Activated T-helper 17 cell treated with anti-CD3 and anti-CD28 coated beads, Interleukin-2, amount 50 U/mL, for 72 hours (primary cell): Measurements from ENCODE around the gene MAN1C1. TPM values are rescaled to one million over a fixed set of nuclear protein-coding genes. Genes with fewer than 3 reads are reported as not detected.

Experiments used
- ATAC-seq: fragments of 150-1000 bp; cut with Tn5 transposase; replicated peaks from 2 replicates; pipeline ENCODE4 v1.10.0; 2021; ENCODE audit warnings: mild to moderate bottlenecking, moderate library complexity
- H3K27ac Mint-ChIP-seq: one replicate; pipeline ENCODE4 v1.8.0; 2022; ENCODE audit warnings: mixed read lengths
- H3K27me3 Mint-ChIP-seq: one replicate; pipeline ENCODE4 v1.8.0; 2022; ENCODE audit warnings: mixed read lengths
- H3K36me3 Mint-ChIP-seq: one replicate; pipeline ENCODE4 v1.8.0; 2022; ENCODE audit warnings: low read depth, mild to moderate bottlenecking, mixed read lengths
- H3K4me1 Mint-ChIP-seq: one replicate; pipeline ENCODE4 v1.8.0; 2022; ENCODE audit warnings: mixed read lengths
- H3K4me3 Mint-ChIP-seq: one replicate; pipeline ENCODE4 v1.8.0; 2022; ENCODE audit warnings: mild to moderate bottlenecking, mixed read lengths
- H3K9me3 Mint-ChIP-seq: one replicate; pipeline ENCODE4 v1.8.0; 2022; ENCODE audit warnings: mixed read lengths
- total RNA-seq, 2 donors: library from RNA; stranded (reverse); gene quantifications; one replicate each; pipeline ENCODE4 v1.2.3, GENCODE V29; 2022

The MAN1C1 gene
- total RNA-seq, 2 donors from 2014 or later, result 6.2 to 7.7 TPM

DNA sequence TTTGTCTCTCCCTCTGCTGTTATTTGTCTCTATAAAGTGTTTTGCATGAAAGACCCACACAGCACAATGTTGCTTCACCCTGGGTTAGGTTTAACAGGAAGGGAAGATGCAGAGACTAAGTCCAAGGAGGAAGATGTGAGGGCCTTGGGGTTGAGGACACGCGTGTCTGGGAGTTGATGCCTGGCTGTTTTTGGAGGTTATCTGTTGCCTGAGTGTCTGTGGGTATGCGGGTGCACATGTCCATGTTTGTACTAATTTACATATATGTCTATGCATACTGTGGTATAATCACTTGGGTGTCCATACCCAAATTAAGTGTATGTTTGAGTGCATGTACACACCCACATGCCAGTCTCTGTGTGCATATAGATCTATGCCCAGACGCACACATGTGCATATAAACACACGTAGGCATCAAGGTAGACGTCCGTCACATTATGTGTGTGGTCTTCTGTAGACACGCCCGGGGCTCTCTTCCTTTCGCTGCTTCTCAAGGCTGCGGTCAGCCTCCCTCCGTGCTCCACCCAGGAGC, 962 bp upstream of the MAN1C1 start:
- Mint-ChIP-seq H3K36me3 (no peaks in the 10 kb centered on the region), H3K27ac (no peak overlapping the region), H3K9me3 (no peaks in the 10 kb centered on the region), H3K4me1 (peaks cover 24% of the 10 kb centered on the region), H3K27me3 (peaks cover 15% of the 10 kb centered on the region), H3K4me3 (peak overlapping the region; percentile 9)
- ATAC-seq, result peak; percentile 1

DNA sequence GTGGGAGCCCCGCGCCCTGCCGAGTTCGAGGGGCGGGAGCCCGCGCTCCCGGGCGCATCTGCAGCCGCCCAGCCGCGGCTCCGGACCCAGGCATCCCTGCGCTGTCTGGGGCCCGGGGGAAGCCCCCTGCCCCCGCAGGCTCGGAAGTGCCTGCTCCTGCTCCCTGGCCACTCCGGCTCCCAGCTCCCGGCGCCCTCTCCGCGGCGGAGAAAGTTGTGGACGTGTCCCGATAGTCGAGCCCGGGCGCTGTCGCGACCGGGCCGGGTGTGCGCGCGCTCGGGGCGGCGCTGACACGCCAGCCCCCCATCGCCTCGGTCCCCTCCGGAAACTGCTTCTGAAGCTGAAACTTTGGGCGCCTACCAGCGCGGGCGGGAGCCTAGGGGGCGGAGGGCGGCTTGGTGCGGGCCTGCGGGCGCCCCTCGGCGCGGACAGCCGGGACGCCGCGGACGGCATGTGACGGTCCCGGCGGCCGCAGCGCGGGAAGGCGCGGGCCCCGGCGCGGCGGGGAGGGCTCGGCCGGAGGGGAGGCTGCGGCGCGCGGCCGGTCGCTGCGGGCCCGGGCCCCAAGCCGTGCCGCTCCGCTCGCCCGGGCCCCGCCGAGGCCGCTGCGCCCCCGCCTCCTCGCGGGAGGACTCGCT, 515 bp downstream of the MAN1C1 start:
- H3K9me3 Mint-ChIP-seq, result no peaks in the 10 kb centered on the region
- peaks cover 33% of the 10 kb centered on the region for H3K4me1 Mint-ChIP-seq
- H3K4me3 Mint-ChIP-seq, result peak overlapping the region; percentile 89
- H3K27me3 Mint-ChIP-seq, result peaks cover 9% of the 10 kb centered on the region
- no peak for ATAC-seq
- no peak overlapping the region for H3K27ac Mint-ChIP-seq
- H3K36me3 Mint-ChIP-seq, result no peaks in the 10 kb centered on the region

DNA sequence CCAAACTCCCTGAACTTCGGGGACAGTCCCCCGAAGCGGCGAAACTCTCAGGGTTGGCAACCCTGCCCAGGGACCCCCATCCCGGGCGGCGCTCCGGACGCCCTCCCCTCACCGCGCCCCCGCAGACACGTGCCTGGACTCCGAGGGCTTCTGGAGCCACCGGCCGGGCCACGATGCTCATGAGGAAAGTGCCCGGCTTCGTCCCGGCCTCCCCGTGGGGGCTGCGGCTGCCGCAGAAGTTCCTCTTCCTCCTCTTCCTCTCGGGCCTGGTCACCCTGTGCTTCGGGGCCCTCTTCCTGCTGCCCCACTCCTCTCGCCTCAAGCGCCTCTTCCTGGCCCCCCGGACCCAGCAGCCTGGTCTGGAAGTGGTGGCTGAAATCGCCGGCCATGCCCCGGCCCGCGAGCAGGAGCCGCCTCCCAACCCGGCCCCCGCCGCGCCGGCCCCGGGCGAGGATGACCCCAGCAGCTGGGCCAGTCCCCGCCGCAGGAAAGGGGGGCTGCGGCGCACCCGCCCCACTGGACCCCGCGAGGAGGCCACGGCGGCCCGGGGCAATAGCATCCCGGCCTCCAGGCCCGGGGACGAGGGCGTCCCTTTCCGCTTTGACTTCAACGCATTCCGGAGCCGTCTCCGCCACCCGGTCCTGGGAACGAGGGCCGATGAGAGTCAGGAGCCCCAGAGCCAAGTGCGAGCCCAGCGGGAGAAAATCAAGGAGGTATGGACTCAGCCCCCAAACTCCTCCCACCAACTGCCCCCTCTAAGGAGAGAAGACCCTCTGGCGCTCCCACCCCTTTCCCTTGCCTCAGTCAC, 1.2 kb downstream of the MAN1C1 start:
- Mint-ChIP-seq H3K4me1 (peaks cover 41% of the 10 kb centered on the region), H3K9me3 (no peaks in the 10 kb centered on the region), H3K27ac (peak overlapping the region; percentile 69), H3K4me3 (peak overlapping the region; percentile 89), H3K36me3 (no peaks in the 10 kb centered on the region), H3K27me3 (peaks cover 7% of the 10 kb centered on the region)
- ATAC-seq, result no peak

DNA sequence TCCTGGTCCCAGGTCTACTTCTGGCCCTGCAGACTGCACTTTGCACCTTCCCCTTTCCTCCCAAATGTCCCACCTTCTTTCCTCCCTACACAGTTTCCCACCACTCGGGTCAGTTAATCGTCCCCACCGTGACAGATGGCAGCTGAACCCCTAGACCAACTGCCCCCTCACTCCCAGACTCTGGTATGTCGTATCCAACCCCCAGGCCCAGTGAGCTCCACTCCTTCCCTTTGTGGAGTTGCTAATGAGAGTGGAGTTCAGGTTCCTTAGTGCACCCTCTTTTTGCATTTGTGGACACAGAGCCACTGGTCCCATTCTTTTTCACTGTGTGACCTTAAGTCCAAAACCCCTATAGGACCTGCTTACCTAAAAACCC, 1.8 kb downstream of the MAN1C1 start:
- H3K9me3 Mint-ChIP-seq, result no peaks in the 10 kb centered on the region
- H3K4me3 Mint-ChIP-seq, result peak overlapping the region; percentile 89
- no peaks in the 10 kb centered on the region for H3K36me3 Mint-ChIP-seq
- peak overlapping the region; percentile 69 for H3K27ac Mint-ChIP-seq
- ATAC-seq, result no peak
- peaks cover 46% of the 10 kb centered on the region for H3K4me1 Mint-ChIP-seq
- peaks cover 7% of the 10 kb centered on the region for H3K27me3 Mint-ChIP-seq

GRCh38 chr1:25619101-25619890, 2.7 kb downstream of the MAN1C1 start:
- Mint-ChIP-seq H3K4me1 (peaks cover 53% of the 10 kb centered on the region), H3K27me3 (peaks cover 7% of the 10 kb centered on the region), H3K36me3 (no peaks in the 10 kb centered on the region), H3K9me3 (no peaks in the 10 kb centered on the region), H3K27ac (peak overlapping the region; percentile 69), H3K4me3 (peak overlapping the region; percentile 89)
- peak; percentile 8 for ATAC-seq

- H3K27ac Mint-ChIP-seq, result peak overlapping the region; percentile 69
- peaks cover 7% of the 10 kb centered on the region for H3K27me3 Mint-ChIP-seq
- peaks cover 53% of the 10 kb centered on the region for H3K4me1 Mint-ChIP-seq
- H3K36me3 Mint-ChIP-seq, result no peaks in the 10 kb centered on the region
- ATAC-seq, result peak; percentile 66
- H3K4me3 Mint-ChIP-seq, result peak overlapping the region; percentile 89
- no peaks in the 10 kb centered on the region for H3K9me3 Mint-ChIP-seq
Observed at GRCh38 chr1:25620211-25620610, 3.6 kb downstream of the MAN1C1 start.

- Mint-ChIP-seq H3K27me3 (peaks cover 7% of the 10 kb centered on the region), H3K36me3 (no peaks in the 10 kb centered on the region)
- no peak for ATAC-seq
Observed at GRCh38 chr1:25620701-25621350, 4.2 kb downstream of the MAN1C1 start.

GRCh38 chr1:25621876-25622275, 5.3 kb downstream of the MAN1C1 start:
- ATAC-seq, result peak; percentile 32
- no peaks in the 10 kb centered on the region for H3K9me3 Mint-ChIP-seq
- peak overlapping the region; percentile 89 for H3K4me3 Mint-ChIP-seq
- no peaks in the 10 kb centered on the region for H3K36me3 Mint-ChIP-seq
- peaks cover 53% of the 10 kb centered on the region for H3K4me1 Mint-ChIP-seq
- H3K27me3 Mint-ChIP-seq, result peaks cover 7% of the 10 kb centered on the region
- no peak overlapping the region for H3K27ac Mint-ChIP-seq

More at GRCh38 chr1:25620701-25621350, 4.2 kb downstream of the MAN1C1 start:
- Mint-ChIP-seq H3K9me3 (no peaks in the 10 kb centered on the region), H3K4me1 (peaks cover 53% of the 10 kb centered on the region), H3K27ac (peak overlapping the region; percentile 69), H3K4me3 (peak overlapping the region; percentile 89)

DNA sequence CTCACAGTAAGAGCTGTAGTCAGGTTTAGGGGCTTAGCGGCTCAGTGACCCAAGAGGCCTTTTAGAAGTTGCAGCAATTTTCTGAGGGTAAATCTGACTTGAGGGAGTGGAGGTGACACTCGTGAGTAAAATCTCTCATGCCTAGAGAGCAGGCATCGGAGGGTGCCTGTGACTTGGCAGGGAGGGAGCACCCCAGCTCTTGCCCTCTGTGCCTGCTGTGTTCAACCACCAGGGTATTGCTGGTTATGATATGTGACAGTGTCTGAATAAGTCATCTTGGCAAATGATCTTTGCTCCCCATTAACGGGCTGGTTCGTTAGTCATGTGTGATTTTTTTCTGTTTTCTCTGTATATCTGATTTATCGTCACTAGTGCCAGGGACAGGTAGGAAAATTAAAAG, 5.9 kb downstream of the MAN1C1 start:
- no peaks in the 10 kb centered on the region for H3K9me3 Mint-ChIP-seq

GRCh38 chr1:25623007-25623406, 6.4 kb downstream of the MAN1C1 start:
- peak overlapping the region; percentile 89 for H3K4me3 Mint-ChIP-seq
- no peaks in the 10 kb centered on the region for H3K36me3 Mint-ChIP-seq
- peaks cover 53% of the 10 kb centered on the region for H3K4me1 Mint-ChIP-seq

More for the DNA sequence above, 5.9 kb downstream of the MAN1C1 start:
- peaks cover 7% of the 10 kb centered on the region for H3K27me3 Mint-ChIP-seq
- peak overlapping the region; percentile 89 for H3K4me3 Mint-ChIP-seq
- peak; percentile 48 for ATAC-seq
- H3K27ac Mint-ChIP-seq, result peak overlapping the region; percentile 39
- H3K4me1 Mint-ChIP-seq, result peaks cover 53% of the 10 kb centered on the region
- H3K36me3 Mint-ChIP-seq, result no peaks in the 10 kb centered on the region

GRCh38 chr1:25623731-25624130, 7.1 kb downstream of the MAN1C1 start:
- H3K4me3 Mint-ChIP-seq, result peak overlapping the region; percentile 89
- no peaks in the 10 kb centered on the region for H3K36me3 Mint-ChIP-seq
- H3K27me3 Mint-ChIP-seq, result peaks cover 2% of the 10 kb centered on the region
- no peak for ATAC-seq
- H3K9me3 Mint-ChIP-seq, result no peaks in the 10 kb centered on the region
- H3K4me1 Mint-ChIP-seq, result peaks cover 50% of the 10 kb centered on the region
- H3K27ac Mint-ChIP-seq, result no peak overlapping the region

More at GRCh38 chr1:25623007-25623406, 6.4 kb downstream of the MAN1C1 start:
- peak overlapping the region; percentile 39 for H3K27ac Mint-ChIP-seq
- H3K27me3 Mint-ChIP-seq, result peaks cover 7% of the 10 kb centered on the region
- no peaks in the 10 kb centered on the region for H3K9me3 Mint-ChIP-seq
- ATAC-seq, result peak; percentile 6

DNA sequence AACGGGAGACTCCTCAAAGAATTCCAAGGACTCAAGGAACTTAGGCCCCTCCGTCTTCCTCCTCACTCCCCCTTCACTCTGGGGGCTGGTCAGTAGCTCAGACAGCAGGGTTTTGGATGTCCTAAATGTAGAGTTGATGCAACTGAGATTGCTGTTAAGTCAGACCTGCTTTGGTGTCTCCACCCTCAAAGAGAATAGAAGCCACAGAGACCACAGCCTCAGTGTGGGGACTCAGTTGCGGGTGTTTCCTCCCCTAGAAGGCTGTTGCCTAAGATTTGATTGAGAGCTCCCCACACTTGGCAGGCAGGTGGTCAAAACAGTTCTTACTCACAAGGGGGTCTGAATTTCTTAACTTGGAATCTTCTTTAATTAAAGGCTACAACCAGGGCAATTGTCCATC, 7.6 kb downstream of the MAN1C1 start:
- H3K9me3 Mint-ChIP-seq, result no peaks in the 10 kb centered on the region
- H3K27me3 Mint-ChIP-seq, result no peaks in the 10 kb centered on the region
- peak overlapping the region; percentile 89 for H3K4me3 Mint-ChIP-seq
- H3K4me1 Mint-ChIP-seq, result peaks cover 50% of the 10 kb centered on the region
- ATAC-seq, result no peak
- H3K27ac Mint-ChIP-seq, result no peak overlapping the region
- H3K36me3 Mint-ChIP-seq, result no peaks in the 10 kb centered on the region

DNA sequence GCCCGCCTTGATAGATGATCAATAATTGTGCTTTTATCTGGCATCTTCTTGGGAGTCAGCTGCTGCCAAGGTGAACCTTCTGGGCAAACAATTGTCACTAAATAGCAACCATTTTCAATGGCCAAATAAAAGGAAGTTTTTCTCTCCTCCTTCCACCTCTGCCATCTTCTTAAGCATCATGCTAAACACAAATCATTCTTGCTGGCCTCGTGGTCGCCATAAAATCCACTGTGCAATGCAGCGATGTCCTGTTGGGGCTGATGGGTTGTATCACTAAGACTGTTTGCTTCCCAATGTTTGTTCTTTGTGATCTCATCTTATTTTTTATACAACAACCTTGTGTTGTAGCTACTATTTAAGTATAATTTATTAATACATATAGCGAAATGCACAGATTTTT, 8.0 kb downstream of the MAN1C1 start:
- ATAC-seq, result no peak
- Mint-ChIP-seq H3K27me3 (no peaks in the 10 kb centered on the region), H3K4me1 (peaks cover 50% of the 10 kb centered on the region), H3K9me3 (no peaks in the 10 kb centered on the region), H3K4me3 (no peak overlapping the region), H3K27ac (no peak overlapping the region), H3K36me3 (no peaks in the 10 kb centered on the region)

DNA sequence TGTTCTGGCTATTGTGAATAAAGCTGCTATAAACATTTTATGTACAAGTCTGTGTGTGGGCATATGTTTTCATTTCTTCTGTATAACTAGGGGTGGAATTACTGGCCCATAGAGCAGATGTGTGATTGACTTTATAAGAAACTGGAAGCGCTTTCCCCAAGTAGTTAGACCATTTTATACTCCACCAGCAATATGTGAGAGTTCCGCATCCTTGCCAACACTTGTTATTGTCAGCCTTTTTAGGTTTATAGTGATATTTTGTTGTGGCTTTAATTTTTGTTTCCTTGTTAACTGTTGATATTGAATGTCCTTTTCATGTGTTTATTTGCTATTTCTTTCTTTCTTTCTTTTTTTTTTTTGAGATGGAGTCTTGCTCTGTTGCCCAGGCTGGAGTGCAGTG, 9.4 kb downstream of the MAN1C1 start:
- no peaks in the 10 kb centered on the region for H3K27me3 Mint-ChIP-seq
- H3K27ac Mint-ChIP-seq, result no peak overlapping the region
- no peaks in the 10 kb centered on the region for H3K36me3 Mint-ChIP-seq
- ATAC-seq, result no peak
- peaks cover 45% of the 10 kb centered on the region for H3K4me1 Mint-ChIP-seq
- no peak overlapping the region for H3K4me3 Mint-ChIP-seq
- no peaks in the 10 kb centered on the region for H3K9me3 Mint-ChIP-seq
